ENCODE data around the gene CTU1. TPM values are rescaled to one million over a fixed set of nuclear protein-coding genes. Genes with fewer than 3 reads are reported as not detected.

The CTU1 gene
- total and polyA plus RNA-seq, 4 donors: 2.5 to 9.8 (median 3.8) TPM

GRCh38 chr19:51127755-51128154, 19.5 kb upstream of the CTU1 start:
- Histone ChIP-seq H3K4me3 (no peak overlapping the region), H3K9ac (ENCODE audit: insufficient read depth in 1 of 2, low read length in 2 of 2) (no peak overlapping the region), H3K27me3 (ENCODE audit: control insufficient read depth in 3 of 3, insufficient read depth in 3 of 3, low read length in 2 of 3) (no peaks in the 10 kb centered on the region), H3K9me3 (ENCODE audit: control insufficient read depth in 4 of 4, insufficient read depth in 3 of 4, low read length in 3 of 4) (no peaks in the 10 kb centered on the region), H3K4me1 (ENCODE audit: control insufficient read depth in 5 of 5, insufficient read depth in 5 of 5, low read length in 5 of 5) (peaks cover 0 to 28% (median 17%) of the 10 kb centered on the region in 5 donors), H3K27ac (ENCODE audit: low read depth in 1 of 2, low read length in 1 of 2) (peak overlapping the region in 1 of 2 donors; percentile 22), H3K36me3 (ENCODE audit: control insufficient read depth in 4 of 4, insufficient read depth in 4 of 4, low read length in 4 of 4) (no peaks in the 10 kb centered on the region)
- WGBS, 2 donors: 38 to 54% methylated on average over 4 of the region's 4 CpGs
- DNase-seq (peak in 1 of 3 donors; percentile 22), ATAC-seq (ENCODE audit: insufficient read depth, low FRiP score) (no peak)
- TF ChIP-seq CTCF (IDR thresholded peaks at IDR 0.05; ENCODE audit: control extremely low read depth, extremely low read depth): no peak

GRCh38 chr19:51127032-51127431, 18.8 kb upstream of the CTU1 start:
- no peak for TF ChIP-seq CTCF (IDR thresholded peaks at IDR 0.05; ENCODE audit: control extremely low read depth, extremely low read depth)
- Histone ChIP-seq H3K4me1 (ENCODE audit: control insufficient read depth in 5 of 5, insufficient read depth in 5 of 5, low read length in 5 of 5) (peaks cover 0 to 25% (median 10%) of the 10 kb centered on the region in 5 donors), H3K9ac (ENCODE audit: insufficient read depth in 1 of 2, low read length in 2 of 2) (no peak overlapping the region), H3K27ac (ENCODE audit: low read depth in 1 of 2, low read length in 1 of 2) (peak overlapping the region in 1 of 2 donors; percentile 4), H3K36me3 (ENCODE audit: control insufficient read depth in 4 of 4, insufficient read depth in 4 of 4, low read length in 4 of 4) (no peaks in the 10 kb centered on the region), H3K4me3 (no peak overlapping the region), H3K27me3 (ENCODE audit: control insufficient read depth in 3 of 3, insufficient read depth in 3 of 3, low read length in 2 of 3) (no peaks in the 10 kb centered on the region), H3K9me3 (ENCODE audit: control insufficient read depth in 4 of 4, insufficient read depth in 3 of 4, low read length in 3 of 4) (no peaks in the 10 kb centered on the region)
- whole genome bisulfite sequencing, 2 donors: 72 to 80% methylated on average over 6 of the region's 6 CpGs
- ATAC-seq (ENCODE audit: insufficient read depth, low FRiP score) (no peak), DNase-seq (no peak)

- TF ChIP-seq CTCF (IDR thresholded peaks at IDR 0.05; ENCODE audit: control extremely low read depth, extremely low read depth): no peak
- Histone ChIP-seq H3K4me3 (no peak overlapping the region), H3K36me3 (ENCODE audit: control insufficient read depth in 4 of 4, insufficient read depth in 4 of 4, low read length in 4 of 4) (no peaks in the 10 kb centered on the region), H3K27me3 (ENCODE audit: control insufficient read depth in 3 of 3, insufficient read depth in 3 of 3, low read length in 2 of 3) (no peaks in the 10 kb centered on the region), H3K27ac (ENCODE audit: low read depth in 1 of 2, low read length in 1 of 2) (peak overlapping the region in 1 of 2 donors; percentile 62), H3K9ac (ENCODE audit: insufficient read depth in 1 of 2, low read length in 2 of 2) (no peak overlapping the region), H3K4me1 (ENCODE audit: control insufficient read depth in 5 of 5, insufficient read depth in 5 of 5, low read length in 5 of 5) (peaks cover 0 to 23% (median 8%) of the 10 kb centered on the region in 5 donors), H3K9me3 (ENCODE audit: control insufficient read depth in 4 of 4, insufficient read depth in 3 of 4, low read length in 3 of 4) (no peaks in the 10 kb centered on the region)
- WGBS, 2 donors: 91 to 96% methylated on average over 15 to 16 of the region's 16 CpGs
- ATAC-seq (ENCODE audit: insufficient read depth, low FRiP score) (no peak), DNase-seq (no peak)
These were observed 17.3 kb upstream of the CTU1 start for GRCh38 chr19:51125421-51126075.
